Limb (tissue), 2 donors: ENCODE data around the gene HSD17B13.

ENCODE experiments used
- DNase-seq, 2 donors: peaks; one replicate each; pipeline ENCODE4 v3.0.0-alpha.2; 2016; ENCODE audit errors: extremely low spot score in 2 of 2

The HSD17B13 gene

GRCh38 chr4:87268411-87268810, 54.3 kb downstream of the HSD17B13 start:
- no peak for DNase-seq

DNA sequence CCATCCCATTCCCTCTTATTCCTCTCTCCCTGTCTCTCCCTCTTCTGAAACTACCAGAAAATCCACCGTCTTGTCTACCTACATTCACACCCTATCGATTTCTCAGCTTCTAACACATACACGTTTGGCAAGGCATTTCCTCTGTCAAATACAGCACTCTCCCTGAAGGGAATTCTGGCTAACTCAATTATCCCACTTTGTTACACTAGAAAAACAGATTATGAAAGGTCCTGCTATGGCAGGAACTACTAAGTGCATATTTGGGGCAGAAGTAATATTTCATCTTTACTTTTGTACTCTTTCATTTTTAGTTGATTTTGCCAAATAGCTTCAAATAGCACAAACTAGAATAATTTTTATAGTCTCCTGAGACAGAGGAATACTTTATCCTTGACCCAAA, 55.7 kb downstream of the HSD17B13 start:
- DNase-seq: no peak

- DNase-seq: no peak
Observed at GRCh38 chr4:87262886-87263285, 59.8 kb downstream of the HSD17B13 start.

- no peak for DNase-seq
Observed at GRCh38 chr4:87260477-87260876, 62.2 kb downstream of the HSD17B13 start.

GRCh38 chr4:87258677-87259076, 64.0 kb downstream of the HSD17B13 start:
- DNase-seq: no peak

- DNase-seq: no peak
Observed at GRCh38 chr4:87257523-87257922, 65.2 kb downstream of the HSD17B13 start.

DNA sequence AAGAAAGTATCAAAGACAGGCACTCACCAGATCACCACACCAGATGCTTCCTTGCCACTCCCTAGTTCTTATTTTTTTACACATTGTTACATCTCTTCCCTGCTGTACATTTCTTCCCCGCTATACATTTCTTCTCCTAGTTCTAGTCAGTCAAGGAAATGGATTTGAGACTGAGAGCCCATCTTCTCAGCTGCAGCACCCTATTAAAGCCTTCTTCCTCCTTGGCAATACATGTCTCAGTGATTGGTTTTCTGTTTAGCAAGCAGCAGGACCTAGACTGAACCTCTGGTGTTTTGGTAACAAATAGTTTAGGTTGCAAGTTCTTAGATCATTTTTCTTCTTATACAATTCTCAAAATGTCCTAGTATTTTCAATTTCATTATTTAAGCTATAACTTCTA, 66.9 kb downstream of the HSD17B13 start:
- DNase-seq: no peak
